ENCODE results near the gene LDLRAD4.

DNA sequence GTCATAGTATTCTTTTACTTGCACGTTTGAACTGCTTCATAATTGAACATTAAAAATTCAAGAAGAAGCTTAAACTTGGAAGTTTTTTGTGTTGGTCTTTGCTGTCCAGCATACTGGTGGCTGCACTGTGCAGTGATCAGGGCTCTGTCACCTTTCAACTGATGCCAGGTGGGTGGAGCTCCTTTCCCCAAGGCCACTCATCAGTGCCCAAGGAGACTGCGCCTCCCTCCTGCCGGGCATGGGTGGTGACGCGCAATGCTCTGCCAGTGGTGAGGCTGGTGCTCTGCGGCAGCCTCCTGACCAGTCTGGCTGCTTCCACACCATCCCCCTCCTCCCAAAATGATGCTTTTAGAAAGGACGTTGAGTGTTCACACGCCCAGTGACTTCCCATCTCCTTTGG, 16.0 kb upstream of the LDLRAD4 start:
- TF ChIP-seq CTCF (IDR thresholded peaks at IDR 0.05; ENCODE audit: borderline replicate concordance, extremely low read depth, low read length, poor library complexity, severe bottlenecking) (no peak), EZH2 (IDR thresholded peaks at IDR 0.05; ENCODE audit: borderline replicate concordance, low read depth, low read length, severe bottlenecking) (no peak)

Measured in DND-41 (cell line).